Measurements from ENCODE around the gene THAP2. TPM values are rescaled to one million over a fixed set of nuclear protein-coding genes. Genes with fewer than 3 reads are reported as not detected.

THAP2 gene
- total and polyA plus RNA-seq, 2 experiments from 2014 or later: 4.7 to 16.5 TPM

DNA sequence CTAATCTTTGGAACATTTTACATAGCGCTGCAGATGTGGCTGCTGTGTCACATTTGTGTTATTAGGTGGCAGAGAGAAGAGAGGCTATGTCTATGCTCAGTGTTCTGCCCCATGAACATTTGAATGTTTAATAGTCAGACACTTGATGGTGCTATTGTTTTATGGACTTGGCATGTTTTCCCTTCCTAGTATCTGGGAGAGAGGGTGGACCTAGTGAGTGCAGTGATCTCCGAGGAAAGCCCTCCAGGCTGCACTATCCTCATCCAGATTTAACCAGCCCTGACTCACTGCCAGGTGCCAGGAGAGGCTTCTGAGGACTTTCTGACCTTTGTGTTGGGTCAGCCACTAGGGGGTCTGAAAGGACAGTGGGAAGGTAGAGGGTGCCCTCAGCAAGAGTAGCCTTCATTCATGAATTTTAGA, 24.8 kb upstream of the THAP2 start:
- H3K4me2 ChIP-seq: no peak overlapping the region
- no peaks in the 10 kb centered on the region for H3K9me2 ChIP-seq (ENCODE audit: insufficient read depth)
- DNase-seq (ENCODE audit: low spot score): peak; percentile 37
- peaks cover 61% of the 10 kb centered on the region for H3K36me3 Mint-ChIP-seq (ENCODE audit: low read depth)
- H3K27ac ChIP-seq (ENCODE audit: low read depth): no peak overlapping the region
- H3K4me3 ChIP-seq: no peak overlapping the region
- no peak overlapping the region for H3K4me3 Mint-ChIP-seq
- no peaks in the 10 kb centered on the region for H3F3A ChIP-seq (replicated peaks; ENCODE audit: low read depth)
- no peak overlapping the region for H2AFZ ChIP-seq
- no peaks in the 10 kb centered on the region for H3K4me1 Mint-ChIP-seq
- no peaks in the 10 kb centered on the region for H3K27me3 ChIP-seq (ENCODE audit: insufficient read depth)
- TF ChIP-seq NANOG (IDR thresholded peaks at IDR 0.05; ENCODE audit: borderline replicate concordance) (no peak), POLR2AphosphoS5 (IDR thresholded peaks at IDR 0.05; ENCODE audit: low read depth) (no peak), STAT1 (IDR thresholded peaks at IDR 0.05; ENCODE audit: unreplicated experiment) (no peak), ZNF114 (CRISPR knock-in tag; IDR thresholded peaks at IDR 0.05) (no peak), EZH2 (IDR thresholded peaks at IDR 0.05; ENCODE audit: low read depth, unreplicated experiment) (no peak), JUNB (IDR thresholded peaks at IDR 0.05; ENCODE audit: unreplicated experiment) (no peak), CTCF (conservative IDR thresholded peaks at IDR 0.05; ENCODE audit: low read depth in 2 of 2) (peak; percentile 35 to 41)
- TF ChIP-seq, protein P1, sequence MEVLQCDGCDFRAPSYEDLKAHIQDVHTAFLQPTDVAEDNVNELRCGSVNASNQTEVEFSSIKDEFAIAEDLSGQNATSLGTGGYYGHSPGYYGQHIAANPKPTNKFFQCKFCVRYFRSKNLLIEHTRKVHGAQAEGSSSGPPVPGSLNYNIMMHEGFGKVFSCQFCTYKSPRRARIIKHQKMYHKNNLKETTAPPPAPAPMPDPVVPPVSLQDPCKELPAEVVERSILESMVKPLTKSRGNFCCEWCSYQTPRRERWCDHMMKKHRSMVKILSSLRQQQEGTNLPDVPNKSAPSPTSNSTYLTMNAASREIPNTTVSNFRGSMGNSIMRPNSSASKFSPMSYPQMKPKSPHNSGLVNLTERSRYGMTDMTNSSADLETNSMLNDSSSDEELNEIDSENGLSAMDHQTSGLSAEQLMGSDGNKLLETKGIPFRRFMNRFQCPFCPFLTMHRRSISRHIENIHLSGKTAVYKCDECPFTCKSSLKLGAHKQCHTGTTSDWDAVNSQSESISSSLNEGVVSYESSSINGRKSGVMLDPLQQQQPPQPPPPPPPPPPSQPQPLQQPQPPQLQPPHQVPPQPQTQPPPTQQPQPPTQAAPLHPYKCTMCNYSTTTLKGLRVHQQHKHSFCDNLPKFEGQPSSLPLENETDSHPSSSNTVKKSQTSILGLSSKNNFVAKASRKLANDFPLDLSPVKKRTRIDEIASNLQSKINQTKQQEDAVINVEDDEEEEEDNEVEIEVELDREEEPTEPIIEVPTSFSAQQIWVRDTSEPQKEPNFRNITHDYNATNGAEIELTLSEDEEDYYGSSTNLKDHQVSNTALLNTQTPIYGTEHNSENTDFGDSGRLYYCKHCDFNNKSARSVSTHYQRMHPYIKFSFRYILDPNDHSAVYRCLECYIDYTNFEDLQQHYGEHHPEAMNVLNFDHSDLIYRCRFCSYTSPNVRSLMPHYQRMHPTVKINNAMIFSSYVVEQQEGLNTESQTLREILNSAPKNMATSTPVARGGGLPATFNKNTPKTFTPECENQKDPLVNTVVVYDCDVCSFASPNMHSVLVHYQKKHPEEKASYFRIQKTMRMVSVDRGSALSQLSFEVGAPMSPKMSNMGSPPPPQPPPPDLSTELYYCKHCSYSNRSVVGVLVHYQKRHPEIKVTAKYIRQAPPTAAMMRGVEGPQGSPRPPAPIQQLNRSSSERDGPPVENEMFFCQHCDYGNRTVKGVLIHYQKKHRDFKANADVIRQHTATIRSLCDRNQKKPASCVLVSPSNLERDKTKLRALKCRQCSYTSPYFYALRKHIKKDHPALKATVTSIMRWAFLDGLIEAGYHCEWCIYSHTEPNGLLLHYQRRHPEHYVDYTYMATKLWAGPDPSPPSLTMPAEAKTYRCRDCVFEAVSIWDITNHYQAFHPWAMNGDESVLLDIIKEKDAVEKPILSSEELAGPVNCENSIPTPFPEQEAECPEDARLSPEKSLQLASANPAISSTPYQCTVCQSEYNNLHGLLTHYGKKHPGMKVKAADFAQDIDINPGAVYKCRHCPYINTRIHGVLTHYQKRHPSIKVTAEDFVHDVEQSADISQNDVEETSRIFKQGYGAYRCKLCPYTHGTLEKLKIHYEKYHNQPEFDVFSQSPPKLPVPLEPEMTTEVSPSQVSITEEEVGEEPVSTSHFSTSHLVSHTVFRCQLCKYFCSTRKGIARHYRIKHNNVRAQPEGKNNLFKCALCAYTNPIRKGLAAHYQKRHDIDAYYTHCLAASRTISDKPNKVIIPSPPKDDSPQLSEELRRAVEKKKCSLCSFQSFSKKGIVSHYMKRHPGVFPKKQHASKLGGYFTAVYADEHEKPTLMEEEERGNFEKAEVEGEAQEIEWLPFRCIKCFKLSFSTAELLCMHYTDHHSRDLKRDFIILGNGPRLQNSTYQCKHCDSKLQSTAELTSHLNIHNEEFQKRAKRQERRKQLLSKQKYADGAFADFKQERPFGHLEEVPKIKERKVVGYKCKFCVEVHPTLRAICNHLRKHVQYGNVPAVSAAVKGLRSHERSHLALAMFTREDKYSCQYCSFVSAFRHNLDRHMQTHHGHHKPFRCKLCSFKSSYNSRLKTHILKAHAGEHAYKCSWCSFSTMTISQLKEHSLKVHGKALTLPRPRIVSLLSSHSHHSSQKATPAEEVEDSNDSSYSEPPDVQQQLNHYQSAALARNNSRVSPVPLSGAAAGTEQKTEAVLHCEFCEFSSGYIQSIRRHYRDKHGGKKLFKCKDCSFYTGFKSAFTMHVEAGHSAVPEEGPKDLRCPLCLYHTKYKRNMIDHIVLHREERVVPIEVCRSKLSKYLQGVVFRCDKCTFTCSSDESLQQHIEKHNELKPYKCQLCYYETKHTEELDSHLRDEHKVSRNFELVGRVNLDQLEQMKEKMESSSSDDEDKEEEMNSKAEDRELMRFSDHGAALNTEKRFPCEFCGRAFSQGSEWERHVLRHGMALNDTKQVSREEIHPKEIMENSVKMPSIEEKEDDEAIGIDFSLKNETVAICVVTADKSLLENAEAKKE (CRISPR knock-in tag; IDR thresholded peaks at IDR 0.05): no peak
- H3K27me3 Mint-ChIP-seq (ENCODE audit: insufficient read depth, low read depth, poor library complexity): no peaks in the 10 kb centered on the region
- no peaks in the 10 kb centered on the region for H4K20me1 ChIP-seq (replicated peaks; ENCODE audit: insufficient read depth)
- no peak overlapping the region for H3K27ac Mint-ChIP-seq
- ATAC-seq: peak; percentile 83
- no peaks in the 10 kb centered on the region for H3K9me3 Mint-ChIP-seq
- no peaks in the 10 kb centered on the region for H3K79me2 ChIP-seq (replicated peaks; ENCODE audit: insufficient read depth)
- H3K36me3 ChIP-seq (ENCODE audit: insufficient read depth): peaks cover 51% of the 10 kb centered on the region
- H3K4me1 ChIP-seq (ENCODE audit: insufficient read depth): no peaks in the 10 kb centered on the region

Measured in GM23338 (cell line).